GM12891 (cell line): ENCODE measurements around the gene PLCG2.

Source experiments
- DNase-seq: peaks from one replicate; pipeline ENCODE4 v3.0.0; 2011; ENCODE audit warnings: low spot score; ENCODE audit not compliant: insufficient read length
- FAIRE-seq: peaks from 2 replicates; lab custom pipeline; 2011; peaks lifted over from hg19 to GRCh38; lab: Jason Lieb, UNC
- PAX5 ChIP-seq: IDR thresholded peaks from 2 replicates; pipeline ENCODE4 v1.6.1; 2011; ENCODE audit warnings: low read length, moderate library complexity, mild to moderate bottlenecking; ENCODE audit not compliant: insufficient read depth, severe bottlenecking
- POLR2A ChIP-seq: IDR thresholded peaks from 2 replicates; pipeline ENCODE4 v1.6.1; 2011; ENCODE audit warnings: low read depth, low read length, control low read depth
- POLR2AphosphoS5 ChIP-seq: IDR thresholded peaks from 2 replicates; pipeline ENCODE4 v1.6.1; 2011; ENCODE audit warnings: low read depth, low read length, control low read depth
- POU2F2 ChIP-seq: IDR thresholded peaks from 2 replicates; pipeline ENCODE4 v1.6.1; 2011; ENCODE audit warnings: low read depth, mild to moderate bottlenecking, control low read depth, low read length, moderate library complexity
- SPI1 ChIP-seq: IDR thresholded peaks from 2 replicates; pipeline ENCODE4 v1.6.1; 2011; ENCODE audit warnings: low read depth, low read length, control low read depth
- TAF1 ChIP-seq: IDR thresholded peaks from 2 replicates; pipeline ENCODE4 v1.6.1; 2011; ENCODE audit warnings: low read depth, low read length, control low read depth

PLCG2 gene

DNA sequence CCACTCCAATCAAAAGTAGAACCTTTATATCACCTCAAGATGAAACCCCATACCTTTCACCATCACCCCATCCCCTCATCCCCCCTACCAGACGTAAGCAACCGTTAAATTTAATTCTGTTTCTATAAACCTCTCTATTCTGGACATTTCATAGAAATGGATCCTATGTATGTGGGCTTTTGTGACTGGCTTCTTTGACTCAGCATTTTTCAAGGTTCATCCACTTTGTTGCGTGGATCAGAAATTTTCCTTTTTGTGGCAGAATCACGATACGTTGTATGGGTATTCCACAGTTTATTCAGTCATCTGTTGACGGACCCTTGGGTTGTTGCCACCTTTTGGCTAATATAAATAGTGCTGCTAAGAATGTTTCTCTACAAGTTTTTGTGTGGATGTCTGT is 8.6 kb downstream of the PLCG2 start:
- no peak for DNase-seq
- FAIRE-seq: no peak
- TF ChIP-seq PAX5 (no peak), POLR2AphosphoS5 (no peak), TAF1 (no peak), SPI1 (no peak), POU2F2 (no peak), POLR2A (no peak)

DNA sequence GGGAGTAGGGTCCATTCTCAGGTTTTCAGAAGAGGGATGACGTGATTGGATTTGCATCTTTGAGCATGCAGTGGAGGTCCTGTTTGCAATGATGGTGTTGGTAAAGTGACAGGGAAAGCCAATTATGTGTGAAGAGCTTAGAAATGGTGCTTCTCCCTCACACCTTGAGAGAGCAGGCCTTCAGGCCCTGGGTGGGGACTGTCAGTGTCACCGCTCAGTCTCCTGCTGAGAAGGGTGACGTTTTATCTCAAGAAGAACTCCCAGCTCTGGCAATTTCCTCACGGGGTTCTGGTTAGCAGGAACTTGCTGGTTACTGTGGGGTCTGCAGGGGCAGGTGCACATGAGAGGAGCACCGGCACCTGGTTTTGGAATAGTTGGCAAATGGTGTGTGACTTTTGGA is 11.2 kb downstream of the PLCG2 start:
- FAIRE-seq (no peak), DNase-seq (no peak)
- TF ChIP-seq PAX5 (no peak), POLR2AphosphoS5 (no peak; the same call in 1 of the 2 replicates), TAF1 (no peak), POU2F2 (no peak), SPI1 (no peak), POLR2A (no peak)

DNA sequence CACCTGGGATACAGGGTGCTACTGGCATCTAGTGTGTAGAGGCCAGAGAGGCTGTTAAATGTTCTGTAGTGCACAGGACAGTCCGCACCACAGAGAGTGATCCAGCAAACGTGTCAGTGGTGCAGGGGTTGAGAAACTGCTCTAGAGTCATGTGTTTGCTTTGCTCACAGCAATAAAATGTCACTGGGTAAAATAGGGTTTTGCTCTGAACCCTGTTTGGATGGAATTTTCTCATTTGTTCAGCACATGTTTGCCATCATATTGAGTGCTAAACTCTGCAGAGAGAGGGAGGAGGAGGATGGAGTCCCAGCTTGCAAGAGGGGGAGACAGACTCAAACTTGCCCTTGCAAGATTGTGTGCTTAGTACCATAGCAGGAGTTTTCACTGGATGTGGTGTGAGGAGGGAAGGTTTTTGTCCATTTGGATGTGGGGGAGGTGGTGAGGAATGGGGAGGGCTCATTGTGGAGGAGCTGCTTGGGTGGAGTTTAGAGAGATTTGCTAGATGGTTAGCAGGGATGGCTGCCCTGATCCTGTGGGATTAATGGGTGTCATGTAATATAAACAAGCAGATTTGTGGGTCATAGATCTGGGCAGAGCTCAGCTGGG is 11.8 kb downstream of the PLCG2 start:
- TF ChIP-seq POLR2AphosphoS5 (no peak), POU2F2 (no peak), PAX5 (no peak), TAF1 (no peak), POLR2A (no peak), SPI1 (no peak)
- no peak for FAIRE-seq
- no peak for DNase-seq

DNA sequence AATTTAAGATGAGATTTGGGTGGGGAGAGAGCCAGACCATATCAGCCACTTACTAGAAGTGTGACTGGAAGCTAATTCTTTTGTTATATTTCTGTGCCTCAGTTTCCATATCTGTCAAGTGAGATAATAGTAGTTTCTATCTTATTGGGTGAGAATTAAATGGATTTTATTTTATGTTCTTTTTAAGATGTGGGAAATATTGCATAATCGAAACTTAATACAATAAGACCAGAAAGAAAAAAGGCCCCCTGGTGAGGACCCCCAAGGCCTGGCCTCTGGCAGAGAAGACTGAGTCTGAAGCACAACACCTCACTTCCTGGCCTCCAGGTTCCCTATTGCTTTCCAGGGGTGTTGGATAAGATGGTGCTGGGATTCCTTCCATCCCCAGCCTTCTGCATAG is 13.7 kb downstream of the PLCG2 start:
- TF ChIP-seq TAF1: no peak
- TF ChIP-seq SPI1: no peak
- TF ChIP-seq POLR2A: no peak
- TF ChIP-seq POU2F2: no peak
- TF ChIP-seq PAX5: no peak
- no peak for TF ChIP-seq POLR2AphosphoS5
- FAIRE-seq (no peak), DNase-seq (no peak)

DNA sequence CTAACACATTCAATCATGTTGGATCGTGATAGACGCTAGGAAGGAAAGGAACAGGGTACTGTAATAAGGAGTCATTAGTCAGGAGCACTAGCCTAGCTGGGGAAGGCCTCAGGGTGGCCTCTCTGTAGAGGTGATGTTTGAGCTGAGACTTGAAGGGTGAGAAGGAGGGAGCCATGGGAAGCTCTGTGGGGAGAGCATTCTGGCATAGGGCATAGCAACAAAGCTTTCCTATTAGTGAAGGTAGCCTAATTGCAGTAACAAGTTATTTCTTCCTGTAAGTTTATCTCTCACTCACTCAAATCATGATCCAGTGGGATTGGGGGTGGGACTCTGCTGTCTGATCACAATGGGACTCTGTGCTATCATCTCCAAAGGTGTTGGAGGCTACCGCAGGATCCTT is 16.1 kb downstream of the PLCG2 start:
- FAIRE-seq (no peak), DNase-seq (no peak)
- TF ChIP-seq POLR2A (no peak), POU2F2 (no peak), SPI1 (no peak), PAX5 (no peak), POLR2AphosphoS5 (no peak), TAF1 (no peak)

DNA sequence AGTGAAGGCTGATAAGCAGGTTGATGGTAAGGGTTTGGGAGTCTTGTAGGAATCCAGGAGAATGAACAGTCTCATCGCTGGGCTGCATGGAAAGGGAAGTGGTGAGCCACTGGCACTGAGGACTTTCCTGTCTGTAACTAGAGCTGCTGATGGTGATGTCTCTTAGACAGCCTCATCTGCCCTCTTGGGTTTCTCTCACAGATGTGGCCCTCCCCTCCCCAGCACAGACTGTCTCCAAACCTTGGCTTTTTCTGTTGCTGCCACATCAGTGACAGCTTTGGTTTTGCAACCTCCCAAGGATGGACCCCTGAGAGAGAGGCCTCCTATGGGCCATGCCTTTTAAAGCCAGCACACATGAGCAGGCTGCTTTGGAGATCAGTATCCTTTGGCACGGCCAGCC is 16.9 kb downstream of the PLCG2 start:
- DNase-seq: no peak
- TF ChIP-seq POLR2AphosphoS5: no peak
- TF ChIP-seq SPI1: peak; percentile 60
- TF ChIP-seq TAF1: no peak
- TF ChIP-seq POLR2A: no peak
- TF ChIP-seq PAX5: no peak
- TF ChIP-seq POU2F2: no peak
- peak; percentile 71 for FAIRE-seq

DNA sequence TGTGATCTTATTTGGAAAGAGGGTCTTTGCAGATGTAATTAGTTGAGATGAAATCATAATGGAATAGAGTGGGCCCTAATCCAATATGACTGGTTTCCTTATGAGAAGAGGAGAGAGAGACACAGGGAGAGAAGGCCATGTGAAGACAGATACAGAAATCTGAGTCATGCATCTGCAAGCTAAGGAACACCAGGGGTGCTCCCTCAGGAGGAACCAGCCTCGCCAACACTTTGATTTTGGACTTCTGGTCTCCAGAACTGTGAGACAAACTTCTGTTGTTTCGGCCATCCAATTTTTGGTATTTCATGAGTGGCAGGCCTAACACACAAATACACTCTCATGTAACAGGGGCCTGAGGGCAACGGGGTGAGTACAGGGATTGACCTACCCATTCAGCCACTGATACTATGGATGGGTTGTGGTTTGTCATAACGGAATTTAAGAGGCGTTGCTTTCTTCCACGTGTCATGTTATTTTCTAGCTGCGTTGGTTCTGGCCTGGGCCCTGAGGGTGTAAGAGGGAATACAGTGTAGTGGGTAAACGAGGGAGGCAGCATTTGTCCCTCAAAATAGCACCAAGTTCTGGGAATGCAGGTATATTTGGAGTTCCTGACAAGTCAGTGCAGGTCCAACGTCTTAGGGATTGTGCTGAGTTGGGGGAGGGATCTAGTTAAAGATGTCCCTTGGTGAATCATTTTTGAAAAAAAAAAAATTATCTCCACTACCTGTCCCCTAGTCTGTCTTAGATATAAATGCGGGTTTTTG is 17.7 kb downstream of the PLCG2 start:
- no peak for DNase-seq
- FAIRE-seq: peak; percentile 70
- TF ChIP-seq TAF1: no peak
- no peak for TF ChIP-seq SPI1
- no peak for TF ChIP-seq POLR2A
- TF ChIP-seq PAX5: no peak
- no peak for TF ChIP-seq POU2F2
- TF ChIP-seq POLR2AphosphoS5: no peak

DNA sequence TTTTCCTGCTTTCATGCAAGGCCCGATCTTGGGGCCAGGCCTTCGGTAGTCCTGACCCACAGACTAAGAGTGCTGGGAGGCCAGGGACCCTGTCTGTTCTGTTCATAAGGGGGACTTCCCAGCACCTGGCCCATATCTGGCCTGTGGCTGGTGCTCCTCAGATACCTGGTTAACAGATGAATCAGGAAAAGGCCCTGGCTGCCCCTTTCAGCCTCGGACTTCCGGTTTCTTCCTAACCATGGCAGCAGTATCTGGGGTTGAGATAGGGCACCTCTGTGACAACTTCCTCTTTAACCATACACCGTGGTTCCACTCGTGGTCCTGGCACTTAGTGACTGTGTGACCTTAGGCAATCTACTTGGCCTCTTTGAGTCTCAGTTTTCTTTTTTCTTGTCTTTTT is 18.4 kb downstream of the PLCG2 start:
- DNase-seq: no peak
- TF ChIP-seq POU2F2 (no peak), POLR2AphosphoS5 (no peak), POLR2A (no peak; the same call in 1 of the 2 replicates), SPI1 (peak; percentile 67), PAX5 (no peak), TAF1 (no peak)
- FAIRE-seq: peak; percentile 88
